NCI-H146 (cell line): Measurements from ENCODE around the gene PSMD6.

Experiments
- DNase-seq: peaks from one replicate; lab custom pipeline; 2025; lab: John Stamatoyannopoulos, UW

The PSMD6 gene

GRCh38 chr3:64008487-64009351, 14.6 kb downstream of the PSMD6 start:
- no peak for DNase-seq

- no peak for DNase-seq
These were observed 15.3 kb downstream of the PSMD6 start for GRCh38 chr3:64008017-64008416.

DNA sequence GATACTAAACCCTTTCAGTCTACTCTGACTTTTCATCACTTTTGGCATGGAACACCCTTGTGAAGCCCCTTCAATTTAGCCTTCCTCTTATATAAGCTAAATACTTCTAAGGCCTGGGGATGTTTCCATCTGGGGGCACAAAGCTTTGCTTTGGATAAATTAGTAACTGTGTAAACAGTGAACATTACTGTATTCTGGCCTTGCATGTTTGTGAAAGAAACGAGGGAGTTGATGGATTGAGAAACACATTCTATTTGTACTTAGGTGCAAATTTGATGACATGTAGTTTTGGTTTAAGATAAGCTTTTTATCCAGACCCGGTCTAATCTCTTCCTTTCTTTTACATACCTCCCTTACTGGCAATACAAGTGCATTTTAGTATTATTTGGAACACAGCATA, 19.7 kb downstream of the PSMD6 start:
- DNase-seq, result no peak

DNA sequence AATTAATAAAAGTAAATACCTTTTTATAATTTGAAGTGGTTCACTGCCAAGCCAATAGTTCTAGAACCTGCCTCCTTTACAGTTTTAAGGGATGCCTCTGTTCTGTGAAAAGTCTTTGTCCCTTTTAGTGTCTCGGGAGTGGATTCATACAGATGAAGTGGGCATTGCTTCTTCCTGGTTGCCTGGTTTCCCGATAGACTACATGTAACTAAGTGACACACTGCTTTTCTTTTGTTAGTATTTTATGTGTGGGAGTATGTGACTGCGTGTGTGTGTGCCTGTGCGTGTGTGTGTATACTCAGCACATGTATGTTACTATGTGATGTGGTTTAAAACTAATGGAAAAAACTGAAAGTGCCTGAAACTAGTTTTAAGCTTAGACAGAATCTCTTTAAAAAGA, 21.1 kb downstream of the PSMD6 start:
- no peak for DNase-seq

- no peak for DNase-seq
These were observed 22.7 kb downstream of the PSMD6 start for GRCh38 chr3:64000453-64001055.

GRCh38 chr3:63998852-63999754, 24.2 kb downstream of the PSMD6 start:
- no peak for DNase-seq

- DNase-seq, result no peak
These were observed 28.2 kb downstream of the PSMD6 start for GRCh38 chr3:63995086-63995485.

DNA sequence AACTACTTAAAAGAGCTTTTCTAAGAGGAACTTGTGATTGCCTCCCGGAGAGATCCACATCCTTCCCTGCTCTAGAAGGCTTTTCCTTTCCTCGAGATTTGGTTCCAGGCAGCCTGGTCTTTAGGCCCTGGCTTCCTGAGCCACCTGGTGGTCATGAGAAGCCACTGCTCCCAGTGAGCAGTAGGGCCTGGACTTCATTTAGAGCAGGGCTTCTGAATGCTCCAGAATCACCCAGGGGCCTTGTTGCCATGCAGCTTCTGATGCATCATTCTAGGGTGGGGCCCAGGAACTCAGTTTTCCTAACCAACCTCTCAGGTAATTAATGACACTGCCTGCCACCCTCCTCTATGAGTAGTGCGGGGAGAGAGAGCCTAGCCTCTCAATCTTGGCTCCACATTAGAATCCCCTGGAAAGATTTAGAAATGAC, 29.6 kb downstream of the PSMD6 start:
- peak; percentile 50 for DNase-seq

DNA sequence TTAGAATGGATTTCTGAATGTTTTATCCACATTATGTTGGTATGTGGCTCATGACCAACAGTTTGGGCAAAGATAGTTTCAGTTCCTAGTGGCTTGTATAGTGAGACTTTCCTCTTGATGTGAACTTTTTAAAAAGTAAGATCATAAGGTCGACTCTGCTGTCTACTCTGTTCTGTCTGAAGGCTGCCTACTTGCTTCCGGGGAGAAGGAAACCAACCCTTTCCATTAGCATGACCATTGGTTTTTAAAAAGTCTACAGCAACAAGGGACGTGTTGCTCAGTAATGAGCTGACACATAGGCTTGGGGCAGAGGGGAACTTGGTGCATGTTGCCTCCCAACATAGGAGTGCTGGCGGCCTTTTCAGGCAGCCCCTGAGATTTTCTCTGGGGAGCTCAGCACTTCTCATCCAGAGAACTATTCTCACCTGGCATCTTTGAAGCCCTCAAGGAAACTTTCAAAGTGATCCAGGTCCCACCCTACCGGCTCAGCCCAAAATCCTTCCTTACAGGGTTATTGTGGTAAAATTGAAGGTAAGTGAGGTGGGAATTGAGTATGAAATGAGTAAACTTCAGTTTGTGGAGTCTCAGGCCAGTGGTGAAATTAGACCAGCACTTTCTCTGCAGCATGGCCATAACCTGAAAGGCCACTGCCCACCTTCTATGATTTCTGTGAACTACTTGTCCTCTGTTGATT, 30.6 kb downstream of the PSMD6 start:
- no peak for DNase-seq

DNA sequence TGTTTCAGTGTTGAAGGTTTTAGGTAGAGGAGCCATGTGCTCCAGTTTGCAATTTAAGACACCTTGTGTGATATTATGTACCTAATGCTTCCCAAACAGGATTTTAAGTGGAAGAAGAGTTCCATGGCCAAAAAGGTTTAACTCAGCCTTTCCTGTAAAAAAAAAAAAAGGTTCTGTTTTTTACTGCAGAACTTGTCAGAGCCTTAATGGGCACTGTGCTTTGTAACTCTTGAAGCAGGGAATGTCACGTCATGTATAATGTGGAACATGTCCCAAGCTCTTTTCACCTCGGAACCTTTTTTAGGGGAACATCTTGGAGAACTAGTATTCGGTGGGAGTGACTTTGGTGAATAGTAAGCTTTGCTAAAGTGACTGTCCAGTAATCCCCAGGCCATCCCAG, 31.6 kb downstream of the PSMD6 start:
- DNase-seq, result no peak

GRCh38 chr3:63990733-63991132, 32.6 kb downstream of the PSMD6 start:
- DNase-seq, result no peak

- DNase-seq, result no peak
These were observed 33.1 kb downstream of the PSMD6 start for GRCh38 chr3:63990204-63990603.

GRCh38 chr3:63988943-63989342, 34.4 kb downstream of the PSMD6 start:
- no peak for DNase-seq

GRCh38 chr3:63986831-63987230, 36.5 kb downstream of the PSMD6 start:
- no peak for DNase-seq

DNA sequence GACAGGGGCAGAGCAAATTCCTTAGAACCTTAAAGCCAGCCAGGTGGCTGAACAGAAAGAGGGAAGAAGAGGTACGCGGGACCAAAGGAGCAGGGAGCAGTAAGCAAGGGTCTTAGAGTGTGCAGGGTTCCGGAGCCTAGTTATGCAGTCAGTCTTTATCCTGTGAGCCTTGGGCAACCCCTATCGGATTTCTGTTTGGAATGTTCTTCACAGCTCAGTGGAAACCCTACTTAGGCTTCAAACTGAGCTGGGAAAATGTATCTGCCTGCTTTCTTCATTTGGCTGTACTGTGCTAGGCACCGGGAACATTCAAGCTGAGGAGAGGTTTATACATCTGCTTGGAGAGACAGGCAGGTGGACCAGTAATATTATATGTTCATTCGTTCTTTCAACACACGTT, 37.1 kb downstream of the PSMD6 start:
- no peak for DNase-seq

GRCh38 chr3:63984391-63984790, 38.9 kb downstream of the PSMD6 start:
- DNase-seq, result no peak

DNA sequence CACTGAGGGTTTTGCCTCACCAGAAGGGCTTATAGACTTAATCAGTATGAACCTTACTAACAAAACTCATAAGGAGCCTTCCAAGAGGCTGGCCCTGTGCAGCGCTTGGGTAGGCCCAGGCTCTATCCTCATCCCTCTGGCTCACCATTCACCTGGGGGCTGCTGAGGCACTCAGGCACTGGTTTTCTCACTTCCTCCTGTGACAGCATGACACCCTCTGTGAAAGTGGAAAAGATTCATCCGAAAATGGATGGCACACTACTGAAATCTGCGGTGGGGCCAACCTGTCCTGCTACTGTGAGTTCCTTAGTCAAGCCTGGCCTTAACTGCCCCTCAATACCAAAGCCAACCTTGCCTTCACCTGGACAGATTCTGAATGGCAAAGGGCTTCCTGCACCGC, 41.3 kb downstream of the PSMD6 start:
- DNase-seq, result no peak

GRCh38 chr3:63980830-63981498, 42.3 kb downstream of the PSMD6 start:
- no peak for DNase-seq

GRCh38 chr3:63980019-63980418, 43.3 kb downstream of the PSMD6 start:
- no peak for DNase-seq

- DNase-seq, result no peak
These were observed 44.0 kb downstream of the PSMD6 start for GRCh38 chr3:63979093-63979885.

- DNase-seq, result no peak
These were observed 45.4 kb downstream of the PSMD6 start for GRCh38 chr3:63977893-63978292.
